A673 (cell line): ENCODE data around the gene BCAS4. TPM values are rescaled to one million over a fixed set of nuclear protein-coding genes. Genes with fewer than 3 reads are reported as not detected.

Experiments
- BruUV-seq: library from RNA; stranded (reverse); fragments of 400-500 nt; replicated peaks from 2 replicates; lab custom pipeline; 2021; lab: Mats Ljungman, UMichigan
- CTCF ChIA-PET: fragments of 300-600 bp; sonication (Branson Sonifier 250); formaldehyde crosslinking; loops from one replicate; lab custom pipeline; 2022; ENCODE audit warnings: antibody characterized with exemption; lab: Charles Lee
- POLR2A ChIA-PET: fragments of 300-600 bp; sonication (Branson Sonifier 250); formaldehyde crosslinking; loops from one replicate; lab custom pipeline; 2022; ENCODE audit warnings: antibody characterized with exemption; ENCODE audit not compliant: low non-redundant PET; lab: Charles Lee
- DNase-seq: peaks from one replicate; pipeline ENCODE4 v3.0.0-alpha.2; 2015; ENCODE audit warnings: low spot score
- H3K27ac ChIP-seq: fragments of 200-600 bp; sonication (generic); 2 replicates; pipeline ENCODE4 v1.5.1; 2016; ENCODE audit warnings: mixed run types, low read depth, mild to moderate bottlenecking, mixed read lengths, antibody characterized with exemption, low read length; ENCODE audit not compliant: poor library complexity, severe bottlenecking
- H3K27me3 ChIP-seq: fragments of 200-600 bp; sonication (generic); replicated peaks from 2 replicates; pipeline ENCODE4 v1.6.1; 2017; ENCODE audit warnings: mixed run types, low read depth, mild to moderate bottlenecking, mixed read lengths, antibody characterized with exemption, low read length; ENCODE audit not compliant: insufficient read depth, poor library complexity
- H3K36me3 ChIP-seq: fragments of 200-600 bp; sonication (generic); 2 replicates; pipeline ENCODE4 v1.6.1; 2016; ENCODE audit warnings: mixed run types, mild to moderate bottlenecking, mixed read lengths, antibody characterized with exemption, low read length; ENCODE audit not compliant: insufficient read depth, poor library complexity, severe bottlenecking
- H3K4me1 ChIP-seq: fragments of 200-600 bp; sonication (generic); 2 replicates; pipeline ENCODE4 v1.6.1; 2017; ENCODE audit warnings: mixed run types, mild to moderate bottlenecking, mixed read lengths, antibody characterized with exemption, low read length; ENCODE audit not compliant: insufficient read depth, poor library complexity, severe bottlenecking
- H3K4me3 ChIP-seq: fragments of 200-600 bp; sonication (generic); 2 replicates; pipeline ENCODE4 v1.5.1; 2016; ENCODE audit warnings: low read depth, mixed run types, mild to moderate bottlenecking, mixed read lengths, low read length; ENCODE audit not compliant: poor library complexity, severe bottlenecking
- H3K9me3 ChIP-seq: fragments of 200-600 bp; sonication (generic); 2 replicates; pipeline ENCODE4 v1.6.1; 2016; ENCODE audit warnings: mixed run types, low read depth, mild to moderate bottlenecking, mixed read lengths, antibody characterized with exemption, low read length; ENCODE audit not compliant: poor library complexity, severe bottlenecking
- EZH2 ChIP-seq: fragments of 200-600 bp; sonication (generic); IDR thresholded peaks from 2 replicates; pipeline ENCODE4 v1.6.1; 2017; ENCODE audit warnings: borderline replicate concordance, low read depth, mild to moderate bottlenecking, mixed read lengths, antibody characterized with exemption, low read length; ENCODE audit not compliant: poor library complexity, severe bottlenecking
- intact Hi-C: fragments of 100-400 bp; cut with micrococcal nuclease; formaldehyde crosslinking; loops from one replicate; pipeline ENCODE4 v1.10.0; 2022; ENCODE audit not compliant: unreplicated experiment
- total RNA-seq: library from RNA; stranded (reverse); gene quantifications from 2 replicates; pipeline ENCODE4 v1.2.3, GENCODE V29; 2021
- TF ChIP-seq, protein P1 (sequence below): fragments of 300-800, 200-600 bp; sonication (generic); conservative IDR thresholded peaks from 2 replicates; pipeline ENCODE4 v1.5.1; 2017; ENCODE audit warnings: low read depth, mild to moderate bottlenecking, antibody characterized with exemption, low read length, moderate library complexity, mixed read lengths

BCAS4 gene
- total RNA-seq, 1 experiment from 2014 or later = 28.4 TPM

DNA sequence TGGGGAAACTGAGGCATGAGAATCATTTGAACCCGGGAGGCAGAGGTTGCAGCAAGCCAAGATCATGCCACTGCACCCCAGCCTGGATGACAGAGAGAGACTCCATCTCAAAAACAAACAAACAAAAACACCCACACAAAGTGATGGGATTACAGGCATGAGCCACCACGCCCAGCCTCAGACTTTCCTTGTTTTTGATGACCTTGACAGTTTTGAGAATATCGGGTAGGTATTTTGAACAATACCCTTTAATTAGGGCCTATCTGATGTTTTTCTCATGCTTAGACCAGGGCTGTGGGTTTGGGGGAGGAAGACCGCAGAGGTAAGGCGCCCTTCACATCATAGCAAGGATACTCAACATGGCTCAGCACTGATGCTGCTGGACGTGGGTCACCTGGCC, 72.9 kb downstream of the BCAS4 start:
- intact Hi-C loops = no loop called here
- POLR2A ChIA-PET = no interaction called here
- Histone ChIP-seq H3K27ac (no peak overlapping the region), H3K27me3 (no peaks in the 10 kb centered on the region), H3K4me3 (no peak overlapping the region), H3K36me3 (no peaks in the 10 kb centered on the region), H3K4me1 (no peaks in the 10 kb centered on the region), H3K9me3 (no peaks in the 10 kb centered on the region)
- TF ChIP-seq EZH2 = no peak
- TF ChIP-seq, protein P1, sequence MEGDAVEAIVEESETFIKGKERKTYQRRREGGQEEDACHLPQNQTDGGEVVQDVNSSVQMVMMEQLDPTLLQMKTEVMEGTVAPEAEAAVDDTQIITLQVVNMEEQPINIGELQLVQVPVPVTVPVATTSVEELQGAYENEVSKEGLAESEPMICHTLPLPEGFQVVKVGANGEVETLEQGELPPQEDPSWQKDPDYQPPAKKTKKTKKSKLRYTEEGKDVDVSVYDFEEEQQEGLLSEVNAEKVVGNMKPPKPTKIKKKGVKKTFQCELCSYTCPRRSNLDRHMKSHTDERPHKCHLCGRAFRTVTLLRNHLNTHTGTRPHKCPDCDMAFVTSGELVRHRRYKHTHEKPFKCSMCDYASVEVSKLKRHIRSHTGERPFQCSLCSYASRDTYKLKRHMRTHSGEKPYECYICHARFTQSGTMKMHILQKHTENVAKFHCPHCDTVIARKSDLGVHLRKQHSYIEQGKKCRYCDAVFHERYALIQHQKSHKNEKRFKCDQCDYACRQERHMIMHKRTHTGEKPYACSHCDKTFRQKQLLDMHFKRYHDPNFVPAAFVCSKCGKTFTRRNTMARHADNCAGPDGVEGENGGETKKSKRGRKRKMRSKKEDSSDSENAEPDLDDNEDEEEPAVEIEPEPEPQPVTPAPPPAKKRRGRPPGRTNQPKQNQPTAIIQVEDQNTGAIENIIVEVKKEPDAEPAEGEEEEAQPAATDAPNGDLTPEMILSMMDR = no peak
- DNase-seq = no peak
- CTCF ChIA-PET = interaction anchor here (0.6 kb wide), 1 partner anchor 15 kb away, joined by 3 read pairs; no protein-coding TSS in a partner anchor
- no TSS peak for BruUV-seq

DNA sequence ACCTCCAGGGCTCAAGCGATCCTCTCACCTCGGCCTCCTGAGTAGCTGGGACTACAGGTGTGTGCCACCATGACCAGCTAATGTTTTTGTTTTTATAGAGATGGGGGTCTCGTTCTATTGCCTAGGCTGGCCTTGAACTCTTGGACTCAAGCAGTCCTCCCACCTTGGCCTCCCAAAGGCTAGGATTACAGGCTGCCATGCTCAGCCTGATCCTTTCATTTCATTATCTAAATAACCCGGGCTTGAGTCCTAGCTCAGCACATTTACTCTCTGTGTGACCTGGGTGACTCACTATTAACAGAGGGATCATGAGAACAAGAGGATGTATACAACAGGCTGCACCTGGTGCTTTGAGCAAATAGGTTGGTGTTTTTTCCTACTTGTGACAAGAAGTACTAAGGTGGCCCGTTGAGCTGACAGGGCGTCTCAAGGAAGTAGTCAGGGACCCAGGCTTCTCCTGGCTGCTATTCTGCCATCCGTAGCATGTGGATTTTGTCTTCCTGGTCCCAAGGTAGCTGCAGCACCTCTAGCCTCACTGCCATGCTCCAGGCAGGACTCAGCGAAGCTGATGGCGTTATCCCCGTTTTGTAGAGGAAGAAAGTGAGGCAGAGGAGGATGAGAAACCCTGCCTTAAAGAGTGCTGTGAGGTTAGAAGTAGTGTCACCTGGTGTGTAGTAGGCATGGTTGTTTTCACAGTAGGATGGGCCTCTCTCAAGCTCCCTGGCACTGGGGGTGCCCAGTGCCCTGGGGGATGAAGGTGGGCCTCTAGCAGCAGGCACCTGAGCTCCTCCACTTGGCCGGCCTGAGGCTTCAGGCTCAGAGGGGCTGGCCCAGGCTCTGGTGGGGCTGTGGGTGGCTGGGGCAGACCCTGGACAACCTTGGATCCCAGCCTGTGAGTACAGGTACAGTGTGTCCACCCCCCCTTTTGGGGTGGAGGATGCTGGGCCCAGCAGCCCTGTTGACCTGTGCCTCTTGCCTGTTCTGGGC, 73.9 kb downstream of the BCAS4 start:
- ChIA-PET CTCF (interaction anchor here (0.6 kb wide), 1 partner anchor 16 kb away, joined by 3 read pairs; no protein-coding TSS in a partner anchor), POLR2A (no interaction called here)
- no peak for DNase-seq
- H3K4me1 ChIP-seq = no peaks in the 10 kb centered on the region
- H3K4me3 ChIP-seq = no peak overlapping the region
- no peaks in the 10 kb centered on the region for H3K9me3 ChIP-seq
- TF ChIP-seq, protein P1 = no peak
- TF ChIP-seq EZH2 = no peak
- H3K36me3 ChIP-seq = no peaks in the 10 kb centered on the region
- intact Hi-C loops = no loop called here
- BruUV-seq = no TSS peak
- H3K27me3 ChIP-seq = no peaks in the 10 kb centered on the region
- no peak overlapping the region for H3K27ac ChIP-seq

DNA sequence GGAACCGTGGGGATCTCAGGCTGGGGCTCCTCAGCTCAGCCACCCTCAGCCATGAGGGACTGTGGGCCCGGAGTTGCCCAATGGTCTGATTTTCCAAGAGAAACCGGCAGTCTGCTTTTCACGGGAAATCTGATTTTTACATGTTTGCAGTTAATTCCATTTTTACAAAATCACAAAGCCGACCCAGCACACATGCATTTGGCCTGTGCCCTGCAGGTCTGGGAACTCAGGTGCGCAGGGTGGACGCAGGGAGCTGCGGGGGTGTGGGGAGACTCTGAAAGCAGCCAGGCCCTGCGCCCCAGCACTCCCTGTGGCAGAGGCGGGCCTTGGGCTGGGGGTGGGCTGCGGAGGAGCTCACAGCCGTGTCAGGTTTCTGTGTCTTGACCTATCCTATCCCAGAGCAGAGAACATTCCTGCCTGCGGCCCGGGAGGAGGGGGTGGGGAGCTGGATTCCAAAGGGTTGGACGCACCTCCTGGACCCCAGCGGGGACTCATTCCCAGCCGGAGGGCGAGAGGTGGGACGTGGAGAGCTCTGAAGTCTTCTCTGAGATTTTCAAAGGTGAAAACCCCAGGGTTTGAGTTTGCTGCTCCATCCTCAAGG, 75.8 kb downstream of the BCAS4 start:
- Histone ChIP-seq H3K9me3 (no peaks in the 10 kb centered on the region), H3K27me3 (no peaks in the 10 kb centered on the region), H3K4me1 (no peaks in the 10 kb centered on the region), H3K4me3 (no peak overlapping the region), H3K27ac (no peak overlapping the region), H3K36me3 (no peaks in the 10 kb centered on the region)
- no TSS peak for BruUV-seq
- TF ChIP-seq, protein P1 = no peak
- TF ChIP-seq EZH2 = no peak
- no peak for DNase-seq
- intact Hi-C loops = no loop called here
- CTCF ChIA-PET = no interaction called here
- POLR2A ChIA-PET = no interaction called here
